ENCODE results near the gene LCTL. TPM values are rescaled to one million over a fixed set of nuclear protein-coding genes. Genes with fewer than 3 reads are reported as not detected.

LCTL gene
- total and polyA plus RNA-seq, 10 of the 15 experiments (the other 5 are each of a cell fraction or from before 2014, with no cell fraction given), result 0.07 to 0.76 (median 0.40) TPM; not detected in 5

GRCh38 chr15:66595332-66595731, 29.5 kb upstream of the LCTL start:
- no peak overlapping the region for H3K4me2 ChIP-seq (ENCODE audit: control insufficient read depth, insufficient read depth)
- CTCF ChIA-PET, result no interaction called here
- no peak overlapping the region for H3K27ac ChIP-seq (ENCODE audit: control insufficient read depth, insufficient read depth)
- POLR2A ChIA-PET, result no interaction called here
- FAIRE-seq (no peak), DNase-seq (ENCODE audit: low read depth, low spot score) (no peak), ATAC-seq (no peak)
- no TSS peak for BruUV-seq (replicated peaks)
- H2AFZ ChIP-seq (ENCODE audit: control insufficient read depth, low read depth, low read length), result no peak overlapping the region
- H3K4me3 ChIP-seq, result no peak overlapping the region
- no peaks in the 10 kb centered on the region for H3K4me1 ChIP-seq (ENCODE audit: control insufficient read depth, insufficient read depth, low read length)
- no peak for TF ChIP-seq POLR2AphosphoS5 (IDR thresholded peaks at IDR 0.05; ENCODE audit: low read length)
- TF ChIP-seq NBN (IDR thresholded peaks at IDR 0.05), result no peak
- no peaks in the 10 kb centered on the region for H3K9me3 ChIP-seq (replicated peaks; ENCODE audit: control insufficient read depth, insufficient read depth, low read length)
- intact Hi-C loops (cut with micrococcal nuclease; ENCODE audit: unreplicated experiment), result no loop called here
- SMC1A ChIA-PET (ENCODE audit: uncharacterized antibody, unreplicated experiment), result no interaction called here
- peaks cover 0 to 2% of the 10 kb centered on the region in 2 experiments; a peak in 2 of 4 replicates for H3K27me3 ChIP-seq (replicated peaks in 1 of 2; ENCODE audit: control insufficient read depth in 2 of 2, insufficient read depth in 2 of 2, low read length in 1 of 2)
- H3K9ac ChIP-seq (ENCODE audit: control insufficient read depth, insufficient read depth, low read length), result no peak overlapping the region
- no peaks in the 10 kb centered on the region for H3K79me2 ChIP-seq (ENCODE audit: control insufficient read depth, insufficient read depth, low read length)
- H3K36me3 ChIP-seq (ENCODE audit: control insufficient read depth in 2 of 2, insufficient read depth in 2 of 2, low read length in 1 of 2), result no peaks in the 10 kb centered on the region
- in situ Hi-C loops (cut with MboI), result no loop called here
- no peaks in the 10 kb centered on the region for H4K20me1 ChIP-seq (ENCODE audit: control insufficient read depth, insufficient read depth)
- RAD21 ChIA-PET (ENCODE audit: unreplicated experiment), result no interaction called here

- ChIA-PET RAD21 (ENCODE audit: unreplicated experiment) (no interaction called here), CTCF (interaction anchor here (0.9 to 1.0 kb wide), 2 partner anchors 8 to 24 kb away, joined by 3 read pairs; no protein-coding TSS in a partner anchor), SMC1A (ENCODE audit: uncharacterized antibody, unreplicated experiment) (no interaction called here), POLR2A (no interaction called here)
- H3K27me3 ChIP-seq (replicated peaks in 1 of 2; ENCODE audit: control insufficient read depth in 2 of 2, insufficient read depth in 2 of 2, low read length in 1 of 2), result peaks cover 0 to 2% of the 10 kb centered on the region in 2 experiments; a peak in 2 of 4 replicates
- H3K4me2 ChIP-seq (ENCODE audit: control insufficient read depth, insufficient read depth), result no peak overlapping the region
- FAIRE-seq, result no peak
- no peaks in the 10 kb centered on the region for H4K20me1 ChIP-seq (ENCODE audit: control insufficient read depth, insufficient read depth)
- H2AFZ ChIP-seq (ENCODE audit: control insufficient read depth, low read depth, low read length), result no peak overlapping the region
- BruUV-seq (replicated peaks), result no TSS peak
- no peak for DNase-seq (ENCODE audit: low read depth, low spot score)
- H3K4me1 ChIP-seq (ENCODE audit: control insufficient read depth, insufficient read depth, low read length), result no peaks in the 10 kb centered on the region
- ATAC-seq, result no peak
- no peak overlapping the region for H3K27ac ChIP-seq (ENCODE audit: control insufficient read depth, insufficient read depth)
- no peak overlapping the region for H3K9ac ChIP-seq (ENCODE audit: control insufficient read depth, insufficient read depth, low read length)
- in situ Hi-C loops (cut with MboI), result no loop called here
- 22% methylated on average over 5 of the region's 5 CpGs for WGBS (ENCODE audit: insufficient coverage, insufficient replicate concordance, low lambda C conversion rate, missing lambda C conversion rate)
- no peak overlapping the region for H3K4me3 ChIP-seq
- intact Hi-C loops (cut with micrococcal nuclease; ENCODE audit: unreplicated experiment), result no loop called here
- no peaks in the 10 kb centered on the region for H3K9me3 ChIP-seq (replicated peaks; ENCODE audit: control insufficient read depth, insufficient read depth, low read length)
- no peaks in the 10 kb centered on the region for H3K79me2 ChIP-seq (ENCODE audit: control insufficient read depth, insufficient read depth, low read length)
- no peaks in the 10 kb centered on the region for H3K36me3 ChIP-seq (ENCODE audit: control insufficient read depth in 2 of 2, insufficient read depth in 2 of 2, low read length in 1 of 2)
- no peak for TF ChIP-seq SMARCA5 (IDR thresholded peaks at IDR 0.05)
- TF ChIP-seq SUZ12 (IDR thresholded peaks at IDR 0.05; ENCODE audit: unreplicated experiment), result no peak
- no peak for TF ChIP-seq KAT2A (conservative IDR thresholded peaks at IDR 0.05; ENCODE audit: control insufficient read depth, low read depth, low read length)
- TF ChIP-seq ESRRA (IDR thresholded peaks at IDR 0.05; ENCODE audit: low read length), result no peak
- TF ChIP-seq, protein P1, sequence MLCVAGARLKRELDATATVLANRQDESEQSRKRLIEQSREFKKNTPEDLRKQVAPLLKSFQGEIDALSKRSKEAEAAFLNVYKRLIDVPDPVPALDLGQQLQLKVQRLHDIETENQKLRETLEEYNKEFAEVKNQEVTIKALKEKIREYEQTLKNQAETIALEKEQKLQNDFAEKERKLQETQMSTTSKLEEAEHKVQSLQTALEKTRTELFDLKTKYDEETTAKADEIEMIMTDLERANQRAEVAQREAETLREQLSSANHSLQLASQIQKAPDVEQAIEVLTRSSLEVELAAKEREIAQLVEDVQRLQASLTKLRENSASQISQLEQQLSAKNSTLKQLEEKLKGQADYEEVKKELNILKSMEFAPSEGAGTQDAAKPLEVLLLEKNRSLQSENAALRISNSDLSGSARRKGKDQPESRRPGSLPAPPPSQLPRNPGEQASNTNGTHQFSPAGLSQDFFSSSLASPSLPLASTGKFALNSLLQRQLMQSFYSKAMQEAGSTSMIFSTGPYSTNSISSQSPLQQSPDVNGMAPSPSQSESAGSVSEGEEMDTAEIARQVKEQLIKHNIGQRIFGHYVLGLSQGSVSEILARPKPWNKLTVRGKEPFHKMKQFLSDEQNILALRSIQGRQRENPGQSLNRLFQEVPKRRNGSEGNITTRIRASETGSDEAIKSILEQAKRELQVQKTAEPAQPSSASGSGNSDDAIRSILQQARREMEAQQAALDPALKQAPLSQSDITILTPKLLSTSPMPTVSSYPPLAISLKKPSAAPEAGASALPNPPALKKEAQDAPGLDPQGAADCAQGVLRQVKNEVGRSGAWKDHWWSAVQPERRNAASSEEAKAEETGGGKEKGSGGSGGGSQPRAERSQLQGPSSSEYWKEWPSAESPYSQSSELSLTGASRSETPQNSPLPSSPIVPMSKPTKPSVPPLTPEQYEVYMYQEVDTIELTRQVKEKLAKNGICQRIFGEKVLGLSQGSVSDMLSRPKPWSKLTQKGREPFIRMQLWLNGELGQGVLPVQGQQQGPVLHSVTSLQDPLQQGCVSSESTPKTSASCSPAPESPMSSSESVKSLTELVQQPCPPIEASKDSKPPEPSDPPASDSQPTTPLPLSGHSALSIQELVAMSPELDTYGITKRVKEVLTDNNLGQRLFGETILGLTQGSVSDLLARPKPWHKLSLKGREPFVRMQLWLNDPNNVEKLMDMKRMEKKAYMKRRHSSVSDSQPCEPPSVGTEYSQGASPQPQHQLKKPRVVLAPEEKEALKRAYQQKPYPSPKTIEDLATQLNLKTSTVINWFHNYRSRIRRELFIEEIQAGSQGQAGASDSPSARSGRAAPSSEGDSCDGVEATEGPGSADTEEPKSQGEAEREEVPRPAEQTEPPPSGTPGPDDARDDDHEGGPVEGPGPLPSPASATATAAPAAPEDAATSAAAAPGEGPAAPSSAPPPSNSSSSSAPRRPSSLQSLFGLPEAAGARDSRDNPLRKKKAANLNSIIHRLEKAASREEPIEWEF (IDR thresholded peaks at IDR 0.05; ENCODE audit: insufficient replicate concordance, low read depth, low read length), result no peak
- no peak for TF ChIP-seq PAX8 (IDR thresholded peaks at IDR 0.05)
- no peak for TF ChIP-seq BACH1 (IDR thresholded peaks at IDR 0.05; ENCODE audit: borderline replicate concordance)
- no peak for TF ChIP-seq YY1 (IDR thresholded peaks at IDR 0.05; ENCODE audit: low read depth, low read length)
- TF ChIP-seq HCFC1 (IDR thresholded peaks at IDR 0.05; ENCODE audit: low read length), result no peak
- TF ChIP-seq USF2 (IDR thresholded peaks at IDR 0.05; ENCODE audit: borderline replicate concordance, low read depth, low read length), result no peak
- no peak for TF ChIP-seq STAT1 (conservative IDR thresholded peaks at IDR 0.05)
- TF ChIP-seq RFX5 (IDR thresholded peaks at IDR 0.05; ENCODE audit: low read depth, low read length), result no peak
- TF ChIP-seq KDM1A (IDR thresholded peaks at IDR 0.05; ENCODE audit: borderline replicate concordance), result no peak
- TF ChIP-seq PML (IDR thresholded peaks at IDR 0.05; ENCODE audit: low read length), result no peak
Observed at GRCh38 chr15:66594836-66595235, 29.0 kb upstream of the LCTL start.

Data from GM12878 (cell line).